Measurements from ENCODE around the gene ERAL1. TPM values are rescaled to one million over a fixed set of nuclear protein-coding genes. Genes with fewer than 3 reads are reported as not detected.

The ERAL1 gene
- total RNA-seq, 1 experiment from 2014 or later, result 70.1 TPM

DNA sequence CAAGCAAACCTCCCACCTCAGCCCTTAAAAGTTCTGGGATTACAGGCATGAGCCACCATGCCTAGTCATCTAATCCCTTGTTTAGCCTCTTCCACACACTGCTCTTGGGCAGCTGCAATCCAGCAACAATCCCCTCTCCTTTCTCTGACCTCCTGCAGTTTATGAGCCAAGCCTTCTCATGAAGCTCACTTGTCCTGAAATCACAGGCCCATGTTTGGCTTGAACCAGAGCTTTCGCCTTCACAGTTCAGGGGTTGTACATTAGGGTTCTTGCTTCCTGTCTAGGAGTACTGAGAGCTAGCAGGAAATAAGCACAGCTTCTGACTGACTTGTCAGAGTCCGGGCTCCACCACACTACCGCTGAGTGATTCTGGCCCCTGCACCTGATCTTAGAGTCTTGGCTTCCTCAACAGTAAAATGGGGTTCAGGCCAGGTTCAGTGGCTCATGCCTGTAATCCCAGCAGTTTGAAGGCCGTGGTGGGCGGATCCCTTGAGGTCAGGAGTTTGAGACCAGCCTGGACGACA lies 16.3 kb downstream of the ERAL1 start:
- no peak for TF ChIP-seq SMAD4 (CRISPR knock-in tag; IDR thresholded peaks at IDR 0.05)
- TF ChIP-seq GABPB1 (CRISPR knock-in tag; IDR thresholded peaks at IDR 0.05), result no peak
- TF ChIP-seq, protein P1, sequence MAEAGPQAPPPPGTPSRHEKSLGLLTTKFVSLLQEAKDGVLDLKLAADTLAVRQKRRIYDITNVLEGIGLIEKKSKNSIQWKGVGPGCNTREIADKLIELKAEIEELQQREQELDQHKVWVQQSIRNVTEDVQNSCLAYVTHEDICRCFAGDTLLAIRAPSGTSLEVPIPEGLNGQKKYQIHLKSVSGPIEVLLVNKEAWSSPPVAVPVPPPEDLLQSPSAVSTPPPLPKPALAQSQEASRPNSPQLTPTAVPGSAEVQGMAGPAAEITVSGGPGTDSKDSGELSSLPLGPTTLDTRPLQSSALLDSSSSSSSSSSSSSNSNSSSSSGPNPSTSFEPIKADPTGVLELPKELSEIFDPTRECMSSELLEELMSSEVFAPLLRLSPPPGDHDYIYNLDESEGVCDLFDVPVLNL (CRISPR knock-in tag; IDR thresholded peaks at IDR 0.05; ENCODE audit: borderline replicate concordance, low read depth), result no peak
- TF ChIP-seq, protein P2, sequence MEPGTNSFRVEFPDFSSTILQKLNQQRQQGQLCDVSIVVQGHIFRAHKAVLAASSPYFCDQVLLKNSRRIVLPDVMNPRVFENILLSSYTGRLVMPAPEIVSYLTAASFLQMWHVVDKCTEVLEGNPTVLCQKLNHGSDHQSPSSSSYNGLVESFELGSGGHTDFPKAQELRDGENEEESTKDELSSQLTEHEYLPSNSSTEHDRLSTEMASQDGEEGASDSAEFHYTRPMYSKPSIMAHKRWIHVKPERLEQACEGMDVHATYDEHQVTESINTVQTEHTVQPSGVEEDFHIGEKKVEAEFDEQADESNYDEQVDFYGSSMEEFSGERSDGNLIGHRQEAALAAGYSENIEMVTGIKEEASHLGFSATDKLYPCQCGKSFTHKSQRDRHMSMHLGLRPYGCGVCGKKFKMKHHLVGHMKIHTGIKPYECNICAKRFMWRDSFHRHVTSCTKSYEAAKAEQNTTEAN (CRISPR knock-in tag; IDR thresholded peaks at IDR 0.05), result no peak
- TF ChIP-seq, protein P3, sequence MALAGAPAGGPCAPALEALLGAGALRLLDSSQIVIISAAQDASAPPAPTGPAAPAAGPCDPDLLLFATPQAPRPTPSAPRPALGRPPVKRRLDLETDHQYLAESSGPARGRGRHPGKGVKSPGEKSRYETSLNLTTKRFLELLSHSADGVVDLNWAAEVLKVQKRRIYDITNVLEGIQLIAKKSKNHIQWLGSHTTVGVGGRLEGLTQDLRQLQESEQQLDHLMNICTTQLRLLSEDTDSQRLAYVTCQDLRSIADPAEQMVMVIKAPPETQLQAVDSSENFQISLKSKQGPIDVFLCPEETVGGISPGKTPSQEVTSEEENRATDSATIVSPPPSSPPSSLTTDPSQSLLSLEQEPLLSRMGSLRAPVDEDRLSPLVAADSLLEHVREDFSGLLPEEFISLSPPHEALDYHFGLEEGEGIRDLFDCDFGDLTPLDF (CRISPR knock-in tag; IDR thresholded peaks at IDR 0.05), result no peak
- no peak for TF ChIP-seq SP1 (CRISPR knock-in tag; conservative IDR thresholded peaks at IDR 0.05)
- no peak for TF ChIP-seq MXD4 (CRISPR knock-in tag; IDR thresholded peaks at IDR 0.05; ENCODE audit: borderline replicate concordance)
- TF ChIP-seq IRF2 (CRISPR knock-in tag; IDR thresholded peaks at IDR 0.05; ENCODE audit: borderline replicate concordance, low read depth), result no peak
- TF ChIP-seq, protein P4, sequence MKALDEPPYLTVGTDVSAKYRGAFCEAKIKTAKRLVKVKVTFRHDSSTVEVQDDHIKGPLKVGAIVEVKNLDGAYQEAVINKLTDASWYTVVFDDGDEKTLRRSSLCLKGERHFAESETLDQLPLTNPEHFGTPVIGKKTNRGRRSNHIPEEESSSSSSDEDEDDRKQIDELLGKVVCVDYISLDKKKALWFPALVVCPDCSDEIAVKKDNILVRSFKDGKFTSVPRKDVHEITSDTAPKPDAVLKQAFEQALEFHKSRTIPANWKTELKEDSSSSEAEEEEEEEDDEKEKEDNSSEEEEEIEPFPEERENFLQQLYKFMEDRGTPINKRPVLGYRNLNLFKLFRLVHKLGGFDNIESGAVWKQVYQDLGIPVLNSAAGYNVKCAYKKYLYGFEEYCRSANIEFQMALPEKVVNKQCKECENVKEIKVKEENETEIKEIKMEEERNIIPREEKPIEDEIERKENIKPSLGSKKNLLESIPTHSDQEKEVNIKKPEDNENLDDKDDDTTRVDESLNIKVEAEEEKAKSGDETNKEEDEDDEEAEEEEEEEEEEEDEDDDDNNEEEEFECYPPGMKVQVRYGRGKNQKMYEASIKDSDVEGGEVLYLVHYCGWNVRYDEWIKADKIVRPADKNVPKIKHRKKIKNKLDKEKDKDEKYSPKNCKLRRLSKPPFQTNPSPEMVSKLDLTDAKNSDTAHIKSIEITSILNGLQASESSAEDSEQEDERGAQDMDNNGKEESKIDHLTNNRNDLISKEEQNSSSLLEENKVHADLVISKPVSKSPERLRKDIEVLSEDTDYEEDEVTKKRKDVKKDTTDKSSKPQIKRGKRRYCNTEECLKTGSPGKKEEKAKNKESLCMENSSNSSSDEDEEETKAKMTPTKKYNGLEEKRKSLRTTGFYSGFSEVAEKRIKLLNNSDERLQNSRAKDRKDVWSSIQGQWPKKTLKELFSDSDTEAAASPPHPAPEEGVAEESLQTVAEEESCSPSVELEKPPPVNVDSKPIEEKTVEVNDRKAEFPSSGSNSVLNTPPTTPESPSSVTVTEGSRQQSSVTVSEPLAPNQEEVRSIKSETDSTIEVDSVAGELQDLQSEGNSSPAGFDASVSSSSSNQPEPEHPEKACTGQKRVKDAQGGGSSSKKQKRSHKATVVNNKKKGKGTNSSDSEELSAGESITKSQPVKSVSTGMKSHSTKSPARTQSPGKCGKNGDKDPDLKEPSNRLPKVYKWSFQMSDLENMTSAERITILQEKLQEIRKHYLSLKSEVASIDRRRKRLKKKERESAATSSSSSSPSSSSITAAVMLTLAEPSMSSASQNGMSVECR (CRISPR knock-in tag; IDR thresholded peaks at IDR 0.05; ENCODE audit: borderline replicate concordance), result no peak
- TF ChIP-seq ZNF138 (CRISPR knock-in tag; conservative IDR thresholded peaks at IDR 0.05), result no peak
- TF ChIP-seq, protein P5, sequence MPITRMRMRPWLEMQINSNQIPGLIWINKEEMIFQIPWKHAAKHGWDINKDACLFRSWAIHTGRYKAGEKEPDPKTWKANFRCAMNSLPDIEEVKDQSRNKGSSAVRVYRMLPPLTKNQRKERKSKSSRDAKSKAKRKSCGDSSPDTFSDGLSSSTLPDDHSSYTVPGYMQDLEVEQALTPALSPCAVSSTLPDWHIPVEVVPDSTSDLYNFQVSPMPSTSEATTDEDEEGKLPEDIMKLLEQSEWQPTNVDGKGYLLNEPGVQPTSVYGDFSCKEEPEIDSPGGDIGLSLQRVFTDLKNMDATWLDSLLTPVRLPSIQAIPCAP (CRISPR knock-in tag; IDR thresholded peaks at IDR 0.05), result no peak
- TF ChIP-seq ZNF121 (CRISPR knock-in tag; IDR thresholded peaks at IDR 0.05), result no peak
- TF ChIP-seq, protein P6, sequence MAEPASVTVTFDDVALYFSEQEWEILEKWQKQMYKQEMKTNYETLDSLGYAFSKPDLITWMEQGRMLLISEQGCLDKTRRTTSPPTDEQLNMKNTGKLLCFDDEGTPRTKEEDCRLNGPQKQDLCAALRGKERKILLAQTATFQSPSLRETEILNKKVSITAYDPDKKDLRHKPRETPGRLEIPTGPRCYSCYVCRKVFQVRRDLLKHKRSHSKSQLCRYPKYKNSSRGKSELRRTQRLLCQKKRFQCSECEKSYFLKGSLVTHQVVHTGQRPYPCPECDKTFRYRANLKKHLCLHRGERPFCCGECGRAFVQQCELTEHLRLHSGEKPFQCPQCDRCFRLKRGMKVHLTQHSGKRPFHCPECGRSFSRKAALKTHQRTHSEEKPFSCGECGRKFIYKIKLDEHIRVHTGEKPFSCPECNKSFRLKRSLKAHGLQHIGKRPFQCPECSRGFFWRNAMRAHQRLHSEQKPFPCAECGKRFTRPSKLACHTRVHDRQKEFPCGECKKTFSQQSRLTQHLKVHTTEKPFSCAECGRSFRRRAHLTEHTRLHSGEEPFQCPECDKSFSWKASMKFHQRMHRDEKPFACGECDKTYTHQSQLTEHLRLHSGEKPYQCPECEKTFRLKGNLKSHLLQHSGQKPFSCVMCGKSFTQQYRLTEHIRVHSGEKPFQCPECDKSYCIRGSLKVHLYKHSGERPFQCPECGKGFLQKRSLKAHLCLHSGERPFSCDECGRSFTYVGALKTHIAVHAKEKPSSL (CRISPR knock-in tag; conservative IDR thresholded peaks at IDR 0.05), result no peak
- TF ChIP-seq ZBTB21 (CRISPR knock-in tag; IDR thresholded peaks at IDR 0.05; ENCODE audit: borderline replicate concordance), result no peak
- no peak for TF ChIP-seq ELF4 (CRISPR knock-in tag; IDR thresholded peaks at IDR 0.05; ENCODE audit: low read depth)
- Mint-ChIP-seq H3K36me3 (no peaks in the 10 kb centered on the region), H3K9me3 (no peaks in the 10 kb centered on the region), H3K4me3 (no peak overlapping the region), H3K27ac (peak overlapping the region; percentile 60; the same call in 1 of the 2 replicates), H3K4me1 (no peaks in the 10 kb centered on the region), H3K27me3 (ENCODE audit: low read depth) (peaks cover 20% of the 10 kb centered on the region)
- no peak for ATAC-seq
- DNase-seq (ENCODE audit: low spot score), result no peak
- CTCF ChIA-PET, result interaction anchor here (1.1 to 2.3 kb wide), 4 partner anchors 10 to 144 kb away, joined by 3 to 11 read pairs (median 6); no protein-coding TSS in a partner anchor
- POLR2A ChIA-PET, result no interaction called here

All from WTC11 (cell line).